H1 (cell line): ENCODE measurements around the gene SLC66A1. TPM values are rescaled to one million over a fixed set of nuclear protein-coding genes. Genes with fewer than 3 reads are reported as not detected.

Experiments used
- CTCF ChIA-PET: fragments of 300-600 bp; sonication (Branson Sonifier 250); formaldehyde crosslinking; loops from one replicate; lab custom pipeline; 2021; ENCODE audit not compliant: partially characterized antibody; lab: Charles Lee
- POLR2A ChIA-PET: fragments of 300-600 bp; sonication (Branson Sonifier 250); formaldehyde crosslinking; loops from one replicate; lab custom pipeline; 2021; ENCODE audit warnings: inconsistent platforms; ENCODE audit not compliant: partially characterized antibody; lab: Charles Lee
- DNase-seq, 2 experiments: peaks; one replicate each; pipeline versions ENCODE4 v3.0.0 to v3.0.0-alpha.2; 2010 to 2022; ENCODE audit warnings: low spot score in 2 of 2, low read depth in 1 of 2, mixed read lengths in 1 of 2
- FAIRE-seq: peaks from 2 replicates; lab custom pipeline; 2011; peaks lifted over from hg19 to GRCh38; lab: Jason Lieb, UNC
- H2AFZ ChIP-seq: 2 replicates; pipeline ENCODE4 v1.8.1; 2012; ENCODE audit warnings: low read length, inconsistent platforms
- H2AK5ac ChIP-seq: 2 replicates; pipeline ENCODE4 v1.6.1; 2013; ENCODE audit warnings: low read depth, low read length
- H2BK120ac ChIP-seq: replicated peaks from 2 replicates; pipeline ENCODE3; 2013; ENCODE audit warnings: low read depth, low read length, inconsistent platforms
- H2BK12ac ChIP-seq: 2 replicates; pipeline ENCODE4 v1.6.1; 2013; ENCODE audit warnings: low read depth, low read length
- H2BK15ac ChIP-seq: 2 replicates; pipeline ENCODE4 v1.6.1; 2013; ENCODE audit warnings: low read length
- H2BK20ac ChIP-seq: 2 replicates; pipeline ENCODE4 v1.6.1; 2013; ENCODE audit warnings: low read length
- H2BK5ac ChIP-seq: 2 replicates; pipeline ENCODE4 v1.6.1; 2013; ENCODE audit warnings: low read depth, low read length
- H3K14ac ChIP-seq: 2 replicates; pipeline ENCODE4 v1.6.1; 2013; ENCODE audit warnings: inconsistent platforms; ENCODE audit not compliant: insufficient read length
- H3K18ac ChIP-seq: 2 replicates; pipeline ENCODE4 v1.6.1; 2013; ENCODE audit warnings: low read length; ENCODE audit errors: extremely low read depth
- H3K23ac ChIP-seq: 2 replicates; pipeline ENCODE4 v1.6.1; 2013; ENCODE audit warnings: inconsistent platforms; ENCODE audit not compliant: insufficient read length
- H3K23me2 ChIP-seq: 2 replicates; pipeline ENCODE4 v1.6.1; 2013; ENCODE audit warnings: low read depth, low read length
- H3K27ac ChIP-seq: 2 replicates; pipeline ENCODE4 v1.6.1; 2011; ENCODE audit warnings: low read depth, low read length, inconsistent platforms
- H3K27me3 ChIP-seq, 4 experiments: replicated peaks in 1 of 4; 1 replicate in 1 of 4; 2 replicates in 3 of 4; pipeline versions ENCODE4 v1.6.1 to v1.8.1; 2011 to 2013; ENCODE audit warnings: low read length in 3 of 4, mild to moderate bottlenecking in 3 of 4, inconsistent platforms in 2 of 4, mixed read lengths in 2 of 4, moderate library complexity in 1 of 4; ENCODE audit not compliant: control insufficient read depth in 3 of 4, insufficient read depth in 3 of 4; ENCODE audit errors: extremely low read depth in 1 of 4
- H3K36me3 ChIP-seq, 4 experiments: 2 replicates each; pipeline versions ENCODE4 v1.6.1 to v1.8.1; 2011 to 2013; ENCODE audit warnings: mild to moderate bottlenecking in 4 of 4, low read length in 3 of 4, moderate library complexity in 2 of 4, control low read depth in 1 of 4, inconsistent platforms in 1 of 4; ENCODE audit not compliant: insufficient read depth in 4 of 4, control insufficient read depth in 2 of 4
- H3K4ac ChIP-seq: replicated peaks from 2 replicates; pipeline ENCODE3; 2013; ENCODE audit warnings: low read length, low read depth, mixed read lengths, inconsistent platforms; ENCODE audit not compliant: insufficient read length
- H3K4me1 ChIP-seq, 4 experiments: replicated peaks in 1 of 4; 1 replicate in 1 of 4; 2 replicates in 3 of 4; pipeline versions ENCODE4 v1.6.1 to v1.8.1; 2011 to 2013; ENCODE audit warnings: low read length in 3 of 4, inconsistent platforms in 2 of 4, mixed read lengths in 1 of 4; ENCODE audit not compliant: insufficient read depth in 4 of 4, control insufficient read depth in 3 of 4
- H3K4me2 ChIP-seq, 2 experiments: 2 replicates each; pipeline versions ENCODE4 v1.6.1 to v1.8.1; 2011 to 2013; ENCODE audit warnings: low read depth in 2 of 2, low read length in 2 of 2, control low read depth in 1 of 2, inconsistent platforms in 1 of 2, mild to moderate bottlenecking in 1 of 2; ENCODE audit not compliant: insufficient read depth in 1 of 2
- H3K4me3 ChIP-seq, 4 experiments: fragments of 200-600, 300-600 bp in 1 of 4; sonication (generic), shearing (Covaris generic), sonication (Bioruptor Twin) in 1 of 4; 2 replicates each; pipeline versions ENCODE4 v1.5.1 to v1.8.1; 2011 to 2016; ENCODE audit warnings: low read length in 4 of 4, low read depth in 3 of 4, control low read depth in 2 of 4, inconsistent platforms in 2 of 4, mild to moderate bottlenecking in 2 of 4, mixed read lengths in 1 of 4, moderate library complexity in 1 of 4; ENCODE audit not compliant: insufficient read depth in 2 of 4; ENCODE audit errors: extremely low read depth in 1 of 4
- H3K56ac ChIP-seq: replicated peaks from 2 replicates; pipeline ENCODE3; 2013; ENCODE audit warnings: low read depth, mild to moderate bottlenecking, mixed read lengths, low read length, inconsistent platforms; ENCODE audit not compliant: insufficient read length
- H3K79me1 ChIP-seq: 2 replicates; pipeline ENCODE4 v1.6.1; 2013; ENCODE audit warnings: low read depth, low read length, control low read depth
- H3K79me2 ChIP-seq, 2 experiments: 2 replicates each; pipeline versions ENCODE4 v1.6.1 to v1.8.1; 2012 to 2013; ENCODE audit warnings: low read length in 2 of 2, mild to moderate bottlenecking in 2 of 2, inconsistent platforms in 1 of 2; ENCODE audit not compliant: insufficient read depth in 2 of 2, control insufficient read depth in 1 of 2
- H3K9ac ChIP-seq, 4 experiments: replicated peaks in 1 of 4; 1 replicate in 1 of 4; 2 replicates in 3 of 4; pipeline versions ENCODE4 v1.6.1 to v1.8.1; 2011 to 2013; ENCODE audit warnings: low read depth in 3 of 4, low read length in 3 of 4, control low read depth in 2 of 4, mild to moderate bottlenecking in 2 of 4, moderate library complexity in 2 of 4, inconsistent platforms in 1 of 4; ENCODE audit errors: extremely low read depth in 1 of 4
- H3K9me3 ChIP-seq, 2 experiments: 2 replicates each; pipeline versions ENCODE4 v1.6.1 to v1.8.1; 2012 to 2013; ENCODE audit warnings: mild to moderate bottlenecking in 2 of 2, moderate library complexity in 2 of 2, control low read depth in 1 of 2, inconsistent platforms in 1 of 2, low read depth in 1 of 2, low read length in 1 of 2, mixed read lengths in 1 of 2; ENCODE audit not compliant: insufficient read depth in 2 of 2
- H4K20me1 ChIP-seq, 2 experiments: replicated peaks in 1 of 2; 2 replicates each; pipeline versions ENCODE3 to v1.8.1; 2011 to 2013; ENCODE audit warnings: inconsistent platforms in 2 of 2, low read length in 2 of 2, mild to moderate bottlenecking in 1 of 2; ENCODE audit not compliant: insufficient read depth in 2 of 2, control insufficient read depth in 1 of 2
- H4K5ac ChIP-seq: 2 replicates; pipeline ENCODE4 v1.6.1; 2013; ENCODE audit warnings: low read length, low read depth, mixed read lengths, inconsistent platforms; ENCODE audit not compliant: insufficient read length
- H4K8ac ChIP-seq: 2 replicates; pipeline ENCODE4 v1.8.0; 2013; ENCODE audit warnings: mild to moderate bottlenecking, moderate library complexity, low read length, inconsistent platforms; ENCODE audit not compliant: insufficient read depth; ENCODE audit errors: extremely low read depth
- H4K91ac ChIP-seq: replicated peaks from 2 replicates; pipeline ENCODE3; 2013; ENCODE audit warnings: low read length, mixed read lengths, inconsistent platforms; ENCODE audit not compliant: insufficient read length
- CBX5 ChIP-seq: fragments of 300-800, 300-1000 bp; sonication (generic); IDR thresholded peaks from 2 replicates; pipeline ENCODE4 v1.7.1; 2016; ENCODE audit warnings: antibody characterized with exemption, low read length, low read depth
- WGBS, 2 experiments: shearing (Covaris generic) in 1 of 2; methylation state at CpG; one replicate each; pipeline versions ENCODE4 v1.1.6 to v1.1.7; 2013 to 2015; ENCODE audit warnings: low lambda C conversion rate in 2 of 2, mixed read lengths in 2 of 2, inconsistent platforms in 1 of 2, low coverage in 1 of 2, missing lambda C conversion rate in 1 of 2; ENCODE audit not compliant: insufficient replicate concordance in 2 of 2, insufficient coverage in 1 of 2, insufficient read length in 1 of 2; ENCODE audit errors: extremely low coverage in 1 of 2, missing lambda C conversion rate in 1 of 2; 5-methylcytosine and 5-hydroxymethylcytosine counted together
- polyA plus RNA-seq, 7 experiments: library from polyadenylated mRNA; depleted of rRNA in 3 of 7; stranded (reverse) in 5 of 7; unstranded in 2 of 7; fragments of >200 nt in 5 of 7; fragments of 200-250 nt in 2 of 7; gene quantifications; 1 replicate in 5 of 7; 2 replicates in 1 of 7; 4 replicates in 1 of 7; pipeline versions ENCODE4 v1.2.1 to v1.2.3, GENCODE V29; 2011 to 2013; ENCODE audit warnings: missing spikeins in 2 of 7, mixed read lengths in 2 of 7
- total RNA-seq: library from RNA; stranded (reverse); fragmentation: NEBNext Ultra II Directional; extraction: Animal tissue kit (Norgen Biotek cat#: 25700); gene quantifications from 2 replicates; pipeline ENCODE4 v1.2.1, GENCODE V29; 2021

The SLC66A1 gene
- total and polyA plus RNA-seq, 2 of the 8 experiments (the other 6 are each of a cell fraction or from before 2014, with no cell fraction given): 16.8 to 27.9 TPM

DNA sequence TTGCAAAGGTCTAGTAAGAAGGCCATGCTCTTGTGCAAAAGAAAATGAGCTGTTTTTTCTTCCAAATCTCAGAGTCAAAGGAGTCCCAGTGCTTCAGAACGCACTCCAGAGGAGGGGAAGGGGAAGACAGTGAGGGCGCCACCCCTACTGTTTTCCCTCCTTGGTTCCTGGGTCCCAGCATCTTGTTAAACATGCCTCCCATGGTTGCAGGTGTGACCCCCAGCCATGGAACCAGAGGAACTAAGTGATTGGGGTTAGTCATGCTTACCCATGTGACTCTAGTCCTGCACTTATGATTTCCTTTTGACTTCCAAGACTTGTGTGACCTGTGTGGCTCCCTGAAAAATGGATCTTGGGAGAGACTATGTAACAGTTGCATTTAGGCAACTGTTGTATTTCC is 17.5 kb upstream of the SLC66A1 start:
- no peaks in the 10 kb centered on the region for H3K4me1 ChIP-seq
- H4K8ac ChIP-seq: no peak overlapping the region
- CTCF ChIA-PET: interaction anchor here (0.9 kb wide), 1 partner anchor 11 kb away, joined by 3 read pairs; no protein-coding TSS in a partner anchor
- 84% methylated on average over 2 of the region's 2 CpGs; no CpG with 5 or more reads in 1 of the 2 experiments for WGBS, 2 experiments
- H3K79me1 ChIP-seq: no peaks in the 10 kb centered on the region
- no peak overlapping the region for H3K23ac ChIP-seq
- H3K14ac ChIP-seq: no peak overlapping the region
- no peak overlapping the region for H3K9ac ChIP-seq
- no peak overlapping the region for H3K4me3 ChIP-seq
- peaks cover 0 to 3% of the 10 kb centered on the region in 2 experiments for H4K20me1 ChIP-seq
- H3K36me3 ChIP-seq: no peaks in the 10 kb centered on the region
- no peak overlapping the region for H3K27ac ChIP-seq
- no peak overlapping the region for H2BK15ac ChIP-seq
- H2BK120ac ChIP-seq: no peak overlapping the region
- POLR2A ChIA-PET: interaction anchor here (1.0 to 3.2 kb wide), 4 partner anchors 12 to 43 kb away, joined by 3 to 7 read pairs (median 4); partner anchors contain the start of genes AKR7A2, EMC1, MRTO4 and SLC66A1
- FAIRE-seq: no peak
- no peak overlapping the region for H3K56ac ChIP-seq
- no peak overlapping the region for H3K18ac ChIP-seq
- no peak overlapping the region for H3K4me2 ChIP-seq
- H3K4ac ChIP-seq: no peak overlapping the region
- peaks cover 18 to 24% of the 10 kb centered on the region in 2 experiments for H3K9me3 ChIP-seq
- no peaks in the 10 kb centered on the region for H3K79me2 ChIP-seq
- H2AFZ ChIP-seq: no peak overlapping the region
- no peaks in the 10 kb centered on the region for H3K23me2 ChIP-seq
- peaks cover 0 to 5% (median 2%) of the 10 kb centered on the region in 4 experiments; a peak in 4 of 7 replicates for H3K27me3 ChIP-seq
- no peak overlapping the region for H2BK20ac ChIP-seq
- DNase-seq: no peak
- H2BK5ac ChIP-seq: no peak overlapping the region
- no peak overlapping the region for H4K5ac ChIP-seq
- no peak overlapping the region for H4K91ac ChIP-seq
- H2AK5ac ChIP-seq: no peak overlapping the region
- no peak overlapping the region for H2BK12ac ChIP-seq
- peak; percentile 83; the same call in 1 of the 2 replicates for TF ChIP-seq CBX5
